SK-N-SH treated with all-trans-retinoic acid at 6 μM for 48 hours (cell line): ENCODE measurements around the gene RGS7BP.

Experiments
- CREB5 ChIP-seq: fragments of 250-450 bp; sonication (Bioruptor Pico); IDR thresholded peaks from 2 replicates; pipeline ENCODE4 v1.5.1; 2020; ENCODE audit warnings: low read depth, mild to moderate bottlenecking, moderate library complexity
- ESRRG ChIP-seq: fragments of 250-450 bp; sonication (Bioruptor Pico); IDR thresholded peaks from 2 replicates; pipeline ENCODE4 v1.6.1; 2021; ENCODE audit warnings: mild to moderate bottlenecking
- TCF4 ChIP-seq: fragments of 250-450 bp; sonication (Bioruptor Pico); IDR thresholded peaks from 2 replicates; pipeline ENCODE4 v1.8.0; 2021; ENCODE audit warnings: mild to moderate bottlenecking, moderate library complexity, borderline replicate concordance
- TOX ChIP-seq: fragments of 250-450 bp; sonication (Bioruptor Pico); IDR thresholded peaks from 2 replicates; pipeline ENCODE4 v1.8.0; 2021; ENCODE audit warnings: mild to moderate bottlenecking, moderate library complexity, borderline replicate concordance
- TSHZ2 ChIP-seq: fragments of 250-450 bp; sonication (Bioruptor Pico); IDR thresholded peaks from 2 replicates; pipeline ENCODE4 v1.5.0; 2020; ENCODE audit warnings: mild to moderate bottlenecking, moderate library complexity
- ZFP30 ChIP-seq: fragments of 450-650 bp; formaldehyde crosslinking; IDR thresholded peaks from 2 replicates; pipeline ENCODE4 v1.5.0; 2022; ENCODE audit warnings: mild to moderate bottlenecking, moderate library complexity
- ZNF8 ChIP-seq: fragments of 450-650 bp; formaldehyde crosslinking; IDR thresholded peaks from 2 replicates; pipeline ENCODE4 v1.5.0; 2020; ENCODE audit warnings: mild to moderate bottlenecking, moderate library complexity

GRCh38 chr5:64557911-64558310 is 52.1 kb downstream of the RGS7BP start:
- TF ChIP-seq TOX (CRISPR knock-in tag) (no peak), TSHZ2 (no peak), ZFP30 (no peak), TCF4 (CRISPR knock-in tag) (no peak), CREB5 (CRISPR knock-in tag) (no peak), ZNF8 (CRISPR knock-in tag) (no peak), ESRRG (CRISPR knock-in tag) (no peak)
